ENCODE results near the gene HLA-F.

HLA-F gene

DNA sequence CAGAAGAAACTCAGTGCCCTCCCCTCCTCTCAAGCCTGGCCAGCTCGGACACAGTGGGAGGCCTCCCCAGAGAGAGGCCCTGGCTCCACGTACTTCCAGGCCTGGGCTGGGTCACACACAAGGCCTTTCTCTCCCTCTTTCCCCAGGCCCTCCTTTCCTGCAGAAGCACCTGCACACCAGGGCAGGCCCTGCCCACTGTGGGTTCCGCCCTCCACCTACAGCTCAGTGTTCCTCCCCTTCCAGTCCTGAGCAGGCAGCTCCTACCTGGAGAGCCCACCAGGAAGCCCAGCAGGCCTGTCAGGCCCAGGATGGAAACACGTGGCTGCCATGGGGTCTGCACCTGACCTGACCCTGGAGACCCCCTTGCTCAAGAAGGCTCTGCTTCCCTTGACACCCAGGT, 18.9 kb downstream of the HLA-F start:
- no peak for DNase-seq (ENCODE audit: extremely low read depth in 1 of 2, low read depth in 1 of 2)

DNA sequence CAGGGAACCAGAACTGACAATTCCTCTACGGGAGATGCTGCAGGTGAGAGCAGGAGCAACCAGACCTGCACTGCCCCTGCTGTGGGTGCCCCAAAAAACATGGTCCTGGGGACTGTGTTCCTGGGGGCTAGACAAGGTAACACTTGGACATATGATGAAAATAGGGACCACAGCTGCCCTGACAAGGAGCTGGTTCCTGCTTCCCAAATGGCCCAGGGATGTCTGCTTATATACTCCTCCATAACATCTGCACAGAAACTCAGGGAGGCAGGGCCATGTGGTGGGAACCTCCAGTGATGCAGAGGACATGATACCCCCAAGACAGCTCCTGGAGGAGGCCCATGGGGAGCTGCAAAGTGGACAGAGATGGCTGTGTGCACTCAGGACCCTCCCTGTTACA, 19.8 kb downstream of the HLA-F start:
- DNase-seq (ENCODE audit: extremely low read depth in 1 of 2, low read depth in 1 of 2), result no peak

DNA sequence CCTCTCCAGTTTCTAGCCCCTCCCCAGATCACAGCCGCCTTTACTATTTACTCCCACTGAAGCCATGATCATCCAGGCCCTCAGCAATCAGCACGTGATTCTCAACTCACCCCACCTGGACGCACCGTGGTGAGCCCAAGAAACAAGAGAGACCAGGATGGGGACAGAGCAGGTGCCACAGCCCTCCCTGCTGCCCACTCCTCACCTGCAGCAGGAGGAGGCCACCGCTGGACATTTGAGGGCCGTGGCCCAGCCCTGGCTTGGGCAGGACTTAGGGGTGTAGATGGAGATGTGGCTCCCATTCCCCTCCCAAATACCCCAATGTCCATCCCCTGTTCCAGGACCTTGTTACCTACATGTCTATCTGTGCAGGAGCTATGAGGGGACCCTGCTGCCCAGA, 20.3 kb downstream of the HLA-F start:
- DNase-seq (ENCODE audit: extremely low read depth in 1 of 2, low read depth in 1 of 2), result no peak

DNA sequence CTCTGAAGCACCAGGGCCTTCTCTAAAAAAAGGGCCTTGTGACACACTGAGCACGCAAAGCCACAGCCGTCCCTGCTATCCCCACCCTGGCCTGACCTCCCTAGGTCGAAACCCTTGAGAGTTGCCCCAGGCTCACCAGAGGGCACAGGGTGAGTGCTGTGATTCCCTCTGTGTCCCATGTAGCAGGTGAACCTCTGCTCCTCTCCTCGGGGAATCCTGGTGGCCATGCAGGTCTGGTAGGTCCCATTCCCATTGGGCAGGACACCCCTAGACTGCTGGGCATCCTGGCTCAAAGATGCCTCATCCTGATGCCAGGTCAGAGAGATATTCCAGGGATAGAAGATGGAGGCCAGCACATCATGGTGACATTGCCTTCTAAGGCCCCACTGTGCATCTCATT, 20.9 kb downstream of the HLA-F start:
- no peak for DNase-seq (ENCODE audit: extremely low read depth in 1 of 2, low read depth in 1 of 2)

DNA sequence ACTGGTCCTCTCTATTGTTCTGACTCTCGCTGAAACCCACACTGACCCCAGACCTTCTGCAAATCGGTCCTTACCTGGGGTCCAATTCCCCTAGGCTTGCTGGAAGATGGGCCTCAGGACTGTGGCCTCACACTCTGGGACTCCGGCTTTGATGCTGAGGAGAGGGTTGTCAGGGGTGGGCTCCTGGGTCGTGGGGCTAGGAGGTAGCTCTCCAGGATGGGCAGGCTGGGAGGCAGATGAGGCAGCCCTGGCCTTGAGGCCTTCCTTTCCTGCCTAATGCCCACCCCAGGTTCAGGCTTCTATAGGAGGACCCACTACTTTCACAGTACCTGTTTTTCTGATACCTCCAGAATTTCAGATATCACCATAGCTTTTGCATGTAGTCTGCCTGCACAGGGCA, 21.4 kb downstream of the HLA-F start:
- DNase-seq (ENCODE audit: extremely low read depth in 1 of 2, low read depth in 1 of 2), result no peak

DNA sequence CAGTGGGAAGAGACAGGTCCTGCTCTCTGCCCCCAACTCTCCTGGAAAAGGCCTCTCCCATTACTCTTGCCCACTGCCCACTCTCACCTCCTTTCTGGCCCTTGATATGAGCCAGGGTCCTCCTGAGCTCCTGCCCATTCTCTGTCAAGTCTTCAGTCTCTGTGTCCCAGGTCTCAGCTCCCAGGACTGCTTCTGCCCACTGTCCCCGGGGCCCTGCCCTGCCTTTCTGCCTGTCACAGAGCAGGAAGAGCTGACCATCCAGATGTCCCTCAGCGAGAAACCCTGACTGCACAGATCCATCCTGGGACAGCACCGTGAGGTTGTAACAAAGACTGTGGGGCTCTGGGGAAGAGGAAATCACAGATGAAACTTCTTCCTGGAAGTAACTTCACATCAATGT, 22.2 kb downstream of the HLA-F start:
- DNase-seq (ENCODE audit: extremely low read depth in 1 of 2, low read depth in 1 of 2), result no peak

DNA sequence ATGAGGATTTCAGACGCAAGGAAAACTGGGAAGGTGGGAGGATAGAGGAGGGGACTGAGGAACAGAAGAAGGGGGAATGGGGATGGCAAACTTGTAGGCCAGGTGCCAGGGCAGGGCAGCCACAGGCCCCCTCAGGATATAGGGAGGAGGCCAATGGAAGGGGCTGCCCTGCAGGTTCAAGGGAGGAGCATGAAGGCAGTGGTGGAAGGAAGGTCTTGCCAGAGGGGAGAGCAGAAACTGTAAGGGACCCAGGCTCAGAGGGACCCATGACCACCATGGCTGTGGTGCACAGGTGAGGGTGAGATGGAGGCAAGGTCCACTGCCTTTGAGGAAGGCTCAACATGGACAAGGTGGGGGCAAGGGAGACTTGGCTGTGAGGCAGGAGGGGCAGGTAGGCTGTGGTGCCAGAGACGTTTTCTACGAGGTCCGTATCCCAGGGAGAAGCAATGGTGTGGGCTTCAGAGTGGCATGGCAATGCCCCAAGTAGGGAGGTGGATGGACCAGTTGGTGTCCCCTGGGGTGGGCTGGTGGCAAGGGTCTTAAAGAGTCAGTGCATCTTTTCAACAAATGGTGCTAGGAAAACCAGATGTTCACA, 22.7 kb downstream of the HLA-F start:
- no peak for DNase-seq (ENCODE audit: extremely low read depth in 1 of 2, low read depth in 1 of 2)

DNA sequence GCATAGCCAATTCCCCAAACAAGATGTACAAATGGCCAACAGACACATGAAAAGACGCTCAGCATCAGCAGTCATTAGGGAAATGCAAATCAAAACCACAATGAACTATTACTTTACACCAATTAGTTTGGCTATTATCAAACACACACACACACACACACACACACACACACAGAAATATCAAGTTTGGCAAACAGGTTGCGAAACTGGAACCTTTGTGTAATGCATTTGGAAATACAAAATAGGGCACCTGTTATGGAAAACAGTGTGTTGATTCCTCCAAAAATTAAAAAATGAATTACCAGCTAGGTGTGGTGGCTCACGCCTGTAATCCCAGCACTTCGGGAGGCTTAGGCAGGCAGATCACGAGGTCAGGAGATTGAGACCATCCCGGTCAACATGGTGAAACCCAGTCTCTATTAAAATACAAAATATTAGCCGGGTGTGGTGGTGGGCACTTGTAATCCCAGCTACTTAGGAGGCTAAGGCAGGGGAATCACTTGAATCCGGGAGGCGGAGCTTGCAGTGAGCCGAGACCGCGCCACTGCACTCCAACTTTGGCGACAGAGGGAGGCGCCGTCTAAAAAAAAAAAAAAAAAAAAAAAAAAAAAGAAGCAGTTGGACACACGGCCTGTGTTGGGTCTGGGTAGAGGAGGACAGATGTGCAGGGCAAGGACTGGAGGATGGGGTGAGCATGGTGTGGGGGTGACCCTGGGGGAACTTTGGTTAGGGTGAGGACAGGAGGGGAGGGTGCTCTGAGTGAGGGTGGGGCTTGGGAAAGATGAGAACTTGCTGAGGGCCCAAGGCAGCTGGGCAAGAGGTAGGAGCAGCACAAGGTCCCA, 23.8 kb downstream of the HLA-F start:
- no peak for DNase-seq (ENCODE audit: extremely low read depth in 1 of 2, low read depth in 1 of 2)

DNA sequence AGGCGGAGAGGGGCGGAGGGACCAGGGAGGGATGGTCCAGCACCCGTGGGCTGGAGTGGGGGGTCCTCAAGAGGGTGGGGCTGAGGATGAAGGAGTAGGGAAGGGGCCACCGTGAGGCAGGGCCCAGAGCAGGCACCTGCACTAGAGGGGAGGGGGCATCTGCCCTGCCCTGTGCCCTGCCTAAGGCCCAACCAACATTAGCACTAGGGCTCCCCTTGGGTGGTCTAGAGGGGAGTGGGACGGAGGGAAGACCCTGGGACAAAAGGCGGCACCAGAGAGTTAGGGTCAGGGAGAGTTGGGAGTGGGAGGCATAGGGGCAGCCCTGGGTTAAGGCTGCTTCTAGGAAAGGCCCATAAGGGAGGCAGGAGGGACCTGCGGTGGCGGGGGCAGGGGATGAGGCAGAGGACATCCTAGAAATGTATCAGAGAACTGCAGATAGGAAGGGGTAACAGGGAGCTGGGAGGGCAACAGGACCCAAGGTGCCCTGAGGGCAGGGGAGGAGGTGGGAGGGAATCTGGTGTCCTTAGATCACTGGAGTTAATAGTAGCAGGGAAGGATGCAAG, 24.5 kb downstream of the HLA-F start:
- DNase-seq (ENCODE audit: extremely low read depth in 1 of 2, low read depth in 1 of 2), result no peak

DNA sequence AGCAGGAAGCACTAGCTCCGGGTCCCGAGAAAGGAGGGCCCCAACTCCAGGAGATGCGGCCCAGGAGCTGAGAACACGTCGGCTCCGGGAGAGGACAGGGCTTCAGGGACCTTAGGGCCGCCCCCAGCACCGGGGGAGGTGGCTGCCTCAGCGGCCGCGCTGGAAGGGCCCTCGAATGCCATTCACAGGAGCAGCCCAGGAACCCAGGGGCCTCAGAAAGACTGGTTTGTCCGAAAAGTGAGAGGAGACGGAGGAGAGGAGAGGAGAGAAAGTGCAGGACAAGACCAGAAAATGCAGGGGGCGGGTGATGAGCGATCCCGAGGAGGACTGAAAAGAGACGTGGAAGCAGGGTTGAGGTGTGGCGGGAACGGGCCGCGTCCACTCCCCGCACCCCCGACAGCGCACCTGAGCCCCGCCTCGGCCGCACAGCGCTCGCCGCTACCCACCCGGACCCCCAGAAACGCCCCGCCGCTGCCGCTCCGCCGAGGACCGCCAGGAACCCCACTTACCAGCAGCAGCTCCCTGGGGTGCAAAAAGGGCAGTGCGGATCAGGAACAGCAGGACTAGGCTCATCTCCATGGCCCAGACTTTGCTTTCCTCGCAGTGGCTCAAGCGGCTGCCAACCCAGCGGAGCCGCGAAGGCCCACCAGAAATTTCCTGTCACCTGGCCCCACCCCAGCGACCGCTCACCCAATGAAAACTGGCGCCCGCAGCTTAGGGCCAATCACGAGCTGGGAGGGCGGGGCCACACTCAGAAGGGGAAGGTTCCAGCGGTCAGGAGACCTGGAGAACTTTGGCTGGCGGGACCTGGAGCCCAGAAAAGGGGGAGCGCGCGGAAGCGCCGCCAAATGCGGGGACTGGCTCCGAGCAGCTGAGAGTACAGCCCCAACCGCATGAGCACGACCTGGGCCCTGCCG, 25.4 kb downstream of the HLA-F start:
- DNase-seq (ENCODE audit: extremely low read depth in 1 of 2, low read depth in 1 of 2), result peak; percentile 67 to 78

DNA sequence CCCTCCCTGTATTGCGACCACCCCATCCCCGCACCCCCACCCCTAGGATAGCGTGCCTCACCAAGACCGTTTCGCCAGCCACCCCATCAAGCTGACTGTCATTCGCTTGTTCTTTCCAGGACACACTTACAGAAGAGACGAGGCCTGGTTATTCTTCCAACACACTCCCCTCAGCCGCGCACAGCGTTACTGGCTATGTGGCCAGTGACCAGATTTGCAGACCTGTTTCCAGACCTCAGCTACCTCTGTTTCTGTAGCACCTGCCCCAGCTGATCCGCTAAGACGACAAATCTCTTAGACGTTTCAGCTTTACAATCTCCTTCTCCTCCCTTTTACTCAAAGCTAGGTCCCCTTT, 26.1 kb downstream of the HLA-F start:
- no peak for DNase-seq (ENCODE audit: extremely low read depth in 1 of 2, low read depth in 1 of 2)

DNA sequence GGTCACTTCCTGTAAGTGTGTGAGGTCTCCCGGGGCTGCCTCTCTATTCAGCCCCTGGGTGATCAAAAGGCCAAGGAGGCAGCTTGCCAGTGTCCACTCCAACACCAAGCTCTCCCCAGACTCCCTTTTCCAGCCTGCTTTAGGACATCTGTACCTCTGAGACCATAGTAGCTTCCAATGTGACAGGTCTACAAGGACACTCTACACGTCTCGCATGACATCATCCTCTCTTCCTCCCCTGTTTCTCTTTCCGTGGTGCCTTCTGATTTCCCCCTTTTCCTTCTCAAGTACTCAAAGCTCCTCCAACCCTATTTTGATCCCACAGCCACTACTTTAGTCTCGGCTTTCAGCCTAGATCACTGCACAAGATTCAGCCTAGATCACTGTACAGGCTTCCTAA, 26.4 kb downstream of the HLA-F start:
- DNase-seq (ENCODE audit: extremely low read depth in 1 of 2, low read depth in 1 of 2), result no peak

DNA sequence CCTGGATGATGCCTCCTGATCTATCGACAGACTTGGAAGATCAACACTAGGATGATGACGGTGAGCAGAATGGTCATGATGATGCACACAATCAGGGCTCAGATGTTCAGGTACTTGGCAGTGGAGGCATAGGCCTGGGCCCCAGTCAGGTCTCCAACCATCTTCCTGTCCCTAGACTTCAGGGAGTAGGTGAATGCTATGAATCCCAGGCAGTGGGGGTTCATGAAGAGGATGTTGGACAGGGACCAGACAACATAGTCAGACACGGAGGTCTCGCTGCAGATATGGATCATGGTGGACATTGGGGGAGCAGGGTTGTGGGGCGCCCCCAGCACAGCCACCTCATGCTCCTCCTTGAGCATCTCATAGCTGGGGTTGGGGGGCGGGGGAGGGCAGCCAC, 27.5 kb downstream of the HLA-F start:
- no peak for DNase-seq (ENCODE audit: extremely low read depth in 1 of 2, low read depth in 1 of 2)

DNA sequence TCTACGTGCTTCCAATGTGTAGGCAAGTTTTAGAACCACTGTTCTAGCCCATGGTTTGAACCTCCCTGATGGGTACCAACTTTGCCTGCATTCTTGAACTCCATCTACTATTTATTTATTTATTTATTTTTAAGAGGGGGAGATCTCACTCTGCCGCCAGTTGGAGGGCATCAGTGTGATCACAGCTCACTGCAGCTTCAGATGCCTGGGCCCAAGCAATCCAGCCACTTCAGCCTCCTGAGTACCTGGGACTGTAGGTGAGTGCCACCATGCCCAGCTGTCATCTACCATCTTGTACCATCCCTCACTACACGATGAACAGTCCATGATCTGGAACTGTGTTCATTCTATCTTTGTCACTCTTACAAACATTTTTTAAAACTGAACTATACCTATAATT, 28.2 kb downstream of the HLA-F start:
- no peak for DNase-seq (ENCODE audit: extremely low read depth in 1 of 2, low read depth in 1 of 2)

DNA sequence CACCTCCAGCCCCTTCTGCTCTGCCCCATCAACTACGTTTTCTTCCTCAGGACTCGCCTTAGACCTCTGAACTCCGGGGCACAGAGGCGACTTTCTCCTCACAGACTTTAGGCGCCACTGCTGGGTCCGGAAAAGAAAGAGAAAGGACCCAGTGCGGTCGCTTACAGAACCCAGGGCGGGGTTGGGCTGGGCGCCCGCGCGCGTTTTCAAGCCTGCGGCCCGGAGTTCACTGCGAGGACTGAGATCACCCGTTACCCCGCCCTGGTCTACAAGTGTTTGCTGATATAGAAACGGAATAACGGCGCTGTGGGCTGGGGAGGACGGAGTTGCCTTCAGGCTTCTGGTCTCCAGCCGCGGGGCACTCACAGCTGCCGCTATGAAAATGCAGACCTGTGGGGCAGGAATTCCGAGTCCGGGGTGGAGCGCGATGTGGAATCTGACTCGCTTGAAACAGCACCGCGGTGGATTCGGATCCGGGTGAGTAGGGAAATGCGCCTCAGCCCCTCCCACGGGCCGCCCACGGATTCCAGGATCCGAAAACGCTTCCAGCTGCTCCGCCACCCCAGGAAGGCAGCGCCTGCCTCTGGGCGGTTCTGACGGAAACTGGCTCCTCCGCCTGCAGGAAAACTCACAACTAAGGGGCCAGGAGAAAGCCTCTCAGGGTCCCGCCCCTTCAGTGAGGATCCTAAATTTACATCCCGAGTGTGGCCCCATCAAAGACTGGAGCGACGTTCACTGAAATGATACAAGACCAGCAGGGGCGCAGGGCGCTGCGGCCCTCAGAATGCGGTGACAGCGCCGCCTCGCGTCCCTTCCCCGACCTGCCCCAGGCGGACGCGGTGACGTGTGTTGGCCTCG, 29.4 kb downstream of the HLA-F start:
- DNase-seq (ENCODE audit: extremely low read depth in 1 of 2, low read depth in 1 of 2), result peak; percentile 50 to 77

DNA sequence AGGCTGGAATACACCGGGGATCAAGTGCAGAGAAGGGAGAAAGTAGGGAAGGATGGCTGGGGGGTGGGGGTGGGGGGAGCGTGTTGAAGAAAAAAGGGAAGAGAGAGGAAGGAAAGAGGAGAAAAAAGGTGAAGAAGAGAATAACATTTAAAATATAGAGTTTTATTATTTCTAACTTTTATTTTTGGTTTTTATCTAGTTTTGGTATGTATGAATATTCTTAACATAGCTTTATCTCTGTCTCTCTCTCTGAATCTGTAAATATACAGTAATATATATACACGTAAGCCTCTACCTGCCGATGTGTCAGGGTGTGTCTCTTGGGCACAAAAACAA, 30.0 kb downstream of the HLA-F start:
- DNase-seq (ENCODE audit: extremely low read depth in 1 of 2, low read depth in 1 of 2), result no peak

DNA sequence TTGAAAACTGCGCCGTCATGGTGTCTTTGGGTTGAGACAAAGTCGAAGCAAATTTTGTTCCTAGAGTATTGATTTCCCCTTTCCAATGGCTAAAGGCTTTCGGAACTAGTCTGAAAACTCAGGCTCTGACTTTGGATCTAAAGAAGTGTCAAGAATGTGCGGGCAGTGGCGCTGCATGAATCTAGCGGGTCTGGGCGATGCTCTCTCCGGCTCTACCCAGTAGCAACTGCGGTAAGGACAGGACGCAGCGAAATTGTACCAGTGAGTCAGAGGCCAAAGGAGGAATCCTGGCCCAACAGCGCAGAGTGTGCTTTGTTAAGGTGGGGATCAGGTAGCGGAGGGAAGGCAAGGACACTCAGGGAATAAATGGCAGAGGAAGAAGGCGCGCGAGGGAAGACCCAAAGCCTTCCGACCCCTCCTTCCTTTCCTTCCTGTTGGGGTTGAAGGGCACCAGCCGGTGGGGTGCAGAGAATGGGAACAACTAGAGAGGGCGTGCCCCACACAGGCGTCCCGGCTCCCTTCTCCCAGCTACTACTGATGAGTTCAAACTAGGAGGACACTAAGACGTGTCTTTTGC, 32.1 kb downstream of the HLA-F start:
- DNase-seq (ENCODE audit: extremely low read depth in 1 of 2, low read depth in 1 of 2), result no peak

DNA sequence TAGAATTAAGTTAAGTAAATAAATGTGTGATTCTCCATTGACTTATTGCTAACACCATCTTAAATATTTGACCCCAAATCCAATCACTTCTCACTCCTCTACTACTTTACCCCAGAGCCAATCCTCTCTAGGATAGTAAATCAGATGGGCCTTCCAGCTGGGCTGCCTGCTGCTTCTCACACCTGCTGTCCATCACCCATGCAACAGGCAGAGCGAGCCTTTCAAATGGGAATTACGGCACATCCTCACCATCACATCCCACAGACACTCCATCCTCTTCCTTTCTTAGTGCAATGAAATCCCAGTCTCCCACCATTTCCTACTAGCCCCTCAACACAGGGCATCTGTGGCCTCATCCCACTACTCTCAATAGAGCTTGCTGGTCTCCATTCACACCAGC, 34.0 kb downstream of the HLA-F start:
- no peak for DNase-seq (ENCODE audit: extremely low read depth in 1 of 2, low read depth in 1 of 2)

DNA sequence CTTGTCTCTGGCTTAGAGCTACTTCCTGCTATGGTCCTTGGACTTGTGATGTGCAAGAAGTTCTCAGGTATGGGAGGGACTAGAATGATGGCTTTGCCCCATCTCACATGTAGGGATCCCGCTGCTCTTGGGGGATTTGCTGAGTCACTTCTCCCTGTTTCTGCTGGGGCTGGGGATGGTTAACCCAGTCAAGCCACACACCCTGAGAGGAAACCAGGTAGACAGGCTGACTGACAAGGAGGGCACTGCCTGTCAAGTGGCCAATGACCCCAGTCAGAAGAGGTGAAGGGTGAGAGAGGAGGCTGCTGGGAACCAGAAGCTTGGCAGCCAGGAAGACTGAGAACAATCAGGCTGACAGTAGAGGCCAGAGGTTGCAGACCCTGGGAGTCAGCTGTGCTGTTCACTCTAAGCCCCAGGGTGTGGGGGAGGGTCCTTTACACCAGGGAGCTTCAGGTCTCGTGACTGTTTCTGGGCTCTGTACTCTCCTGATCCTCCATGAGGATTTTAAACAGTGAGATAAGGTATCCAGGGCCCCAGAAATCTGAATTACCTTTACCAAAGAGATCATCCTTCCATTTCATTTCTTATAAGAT, 34.6 kb downstream of the HLA-F start:
- DNase-seq (ENCODE audit: extremely low read depth in 1 of 2, low read depth in 1 of 2), result no peak

DNA sequence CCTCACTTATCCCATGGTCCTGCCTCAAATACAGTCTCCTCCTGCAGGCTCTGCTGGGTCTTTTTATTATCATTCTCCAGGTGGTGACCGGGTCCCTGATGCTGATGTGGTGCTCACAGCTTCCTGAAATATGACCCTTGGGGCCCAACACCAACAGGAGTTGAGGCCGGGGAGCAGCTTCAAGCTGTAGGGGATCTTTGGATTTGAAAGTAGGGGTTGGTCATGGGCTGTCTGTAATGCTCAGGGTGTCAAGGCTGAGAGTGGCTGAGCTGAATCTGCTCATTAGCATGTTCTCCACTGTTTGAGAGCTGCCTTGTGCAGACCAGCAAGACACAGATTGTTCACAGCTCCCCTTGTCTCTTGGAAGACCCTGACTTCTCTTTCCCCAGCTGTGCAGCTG, 35.5 kb downstream of the HLA-F start:
- no peak for DNase-seq (ENCODE audit: extremely low read depth in 1 of 2, low read depth in 1 of 2)

Data from activated CD8-positive, alpha-beta memory T cell treated with anti-CD3 and anti-CD28 coated beads for 1 hour (primary cell).